ENCODE results near the gene PLEKHG7.

- TF ChIP-seq CTCF (IDR thresholded peaks at IDR 0.05) = no peak
- TF ChIP-seq POLR2A (IDR thresholded peaks at IDR 0.05) = no peak
Observed at GRCh38 chr12:92737855-92738850, 35.4 kb downstream of the PLEKHG7 start.
